Spleen (tissue), 11 donors: ENCODE data around the gene RGS19. TPM values are rescaled to one million over a fixed set of nuclear protein-coding genes. Genes with fewer than 3 reads are reported as not detected.

ENCODE experiments used
- DNase-seq: peaks from one replicate; pipeline ENCODE4 v3.0.0-alpha.2; 2020
- H3K27ac ChIP-seq, 8 donors: fragments of 200-600 bp; sonication (generic) in 7 of 8; 1 replicate in 4 of 8; 2 replicates in 4 of 8; pipeline versions ENCODE4 v1.5.0 to v1.8.0; 2016 to 2021; ENCODE audit warnings: inconsistent platforms in 4 of 8, mild to moderate bottlenecking in 4 of 8, moderate library complexity in 1 of 8
- H3K27me3 ChIP-seq, 7 donors: fragments of 200-600 bp; sonication (generic) in 6 of 7; replicated peaks in 1 of 7; 1 replicate in 4 of 7; 2 replicates in 3 of 7; pipeline versions ENCODE4 v1.5.0 to v1.8.0; 2016 to 2021; ENCODE audit warnings: inconsistent platforms in 3 of 7, mild to moderate bottlenecking in 1 of 7
- H3K36me3 ChIP-seq, 6 donors: fragments of 200-600 bp; sonication (generic) in 5 of 6; 1 replicate in 4 of 6; 2 replicates in 2 of 6; pipeline versions ENCODE4 v1.5.0 to v1.8.0; 2016 to 2021; ENCODE audit warnings: inconsistent platforms in 2 of 6
- H3K4me1 ChIP-seq, 6 donors: fragments of 200-600 bp; sonication (generic) in 5 of 6; 1 replicate in 3 of 6; 2 replicates in 3 of 6; pipeline versions ENCODE4 v1.5.0 to v1.8.0; 2016 to 2021; ENCODE audit warnings: inconsistent platforms in 3 of 6
- H3K4me3 ChIP-seq, 8 donors: fragments of 200-600 bp; sonication (generic) in 7 of 8; 1 replicate in 4 of 8; 2 replicates in 4 of 8; pipeline versions ENCODE4 v1.5.0 to v1.8.0; 2016 to 2021; ENCODE audit warnings: inconsistent platforms in 4 of 8, mild to moderate bottlenecking in 4 of 8, moderate library complexity in 2 of 8
- H3K9me3 ChIP-seq, 8 donors: fragments of 200-600 bp; sonication (generic) in 7 of 8; 1 replicate in 4 of 8; 2 replicates in 4 of 8; pipeline versions ENCODE4 v1.5.0 to v1.8.0; 2016 to 2021; ENCODE audit warnings: inconsistent platforms in 4 of 8
- POLR2A ChIP-seq, 3 donors: fragments of 450-650 bp; IDR thresholded peaks; one replicate each; pipeline ENCODE4 v1.5.1; 2017; ENCODE audit warnings: antibody characterized with exemption in 3 of 3, mild to moderate bottlenecking in 1 of 3
- POLR2AphosphoS5 ChIP-seq, 3 donors: sonication (generic); formaldehyde crosslinking; IDR thresholded peaks; one replicate each; pipeline ENCODE4 v1.5.1; 2017; ENCODE audit warnings: antibody characterized with exemption in 3 of 3
- WGBS, 5 donors: extraction: QIAGEN DNeasy Blood & Tissue Kit in 3 of 5; methylation state at CpG; one replicate each; pipeline versions ENCODE4 v1.1.5 to v1.1.7; 2013 to 2018; 5-methylcytosine and 5-hydroxymethylcytosine counted together
- intact Hi-C: fragments of 100-400 bp; cut with DNase I; formaldehyde crosslinking; loops from one replicate; pipeline ENCODE4 v1.15.0; 2023; ENCODE audit warnings: low total_unique reads
- polyA plus RNA-seq, 3 donors: library from polyadenylated mRNA; stranded (reverse); fragments of 200-250 nt; gene quantifications; one replicate each; pipeline ENCODE4 v1.2.1, GENCODE V29; 2013
- total RNA-seq, 7 donors: library from RNA; depleted of rRNA in 3 of 7; stranded (reverse); fragments of >200 nt in 3 of 7; fragmentation: NEBNext Ultra II Directional in 4 of 7; extraction: Animal tissue kit (Norgen Biotek cat#: 25700) in 4 of 7; gene quantifications; one replicate each; pipeline versions ENCODE4 v1.1.0 to v1.2.1, GENCODE V29; 2016 to 2021
- TF ChIP-seq, protein P1 (sequence below), 11 experiments: fragments of 200-600 bp in 7 of 11; fragments of 450-650 bp in 4 of 11; sonication (generic) in 4 of 11; IDR thresholded peaks in 8 of 11; conservative IDR thresholded peaks in 3 of 11; 1 replicate in 7 of 11; 2 replicates in 4 of 11; pipeline versions ENCODE4 v1.4.0 to v1.8.0; 2016 to 2021; ENCODE audit warnings: antibody characterized with exemption in 11 of 11, inconsistent platforms in 4 of 11, mild to moderate bottlenecking in 1 of 11
- donor health status: healthy with polysubstance abuse.
- donor health status: DM: no; HTN: no; CAD: no; lungs with moderate emphysema.
- donor health status: DM: no; HTN: no; CAD: no.
- donor health status: Bipolar disorder and iron deficiency.
- donor health status: healthy.
- donor health status: DM: no; HTN: no; CAD: no.
- donor health status: DM: yes; HTN: yes; CAD: no.

The RGS19 gene
- total and polyA plus RNA-seq, 10 donors, result 80.4 to 186 (median 102) TPM

DNA sequence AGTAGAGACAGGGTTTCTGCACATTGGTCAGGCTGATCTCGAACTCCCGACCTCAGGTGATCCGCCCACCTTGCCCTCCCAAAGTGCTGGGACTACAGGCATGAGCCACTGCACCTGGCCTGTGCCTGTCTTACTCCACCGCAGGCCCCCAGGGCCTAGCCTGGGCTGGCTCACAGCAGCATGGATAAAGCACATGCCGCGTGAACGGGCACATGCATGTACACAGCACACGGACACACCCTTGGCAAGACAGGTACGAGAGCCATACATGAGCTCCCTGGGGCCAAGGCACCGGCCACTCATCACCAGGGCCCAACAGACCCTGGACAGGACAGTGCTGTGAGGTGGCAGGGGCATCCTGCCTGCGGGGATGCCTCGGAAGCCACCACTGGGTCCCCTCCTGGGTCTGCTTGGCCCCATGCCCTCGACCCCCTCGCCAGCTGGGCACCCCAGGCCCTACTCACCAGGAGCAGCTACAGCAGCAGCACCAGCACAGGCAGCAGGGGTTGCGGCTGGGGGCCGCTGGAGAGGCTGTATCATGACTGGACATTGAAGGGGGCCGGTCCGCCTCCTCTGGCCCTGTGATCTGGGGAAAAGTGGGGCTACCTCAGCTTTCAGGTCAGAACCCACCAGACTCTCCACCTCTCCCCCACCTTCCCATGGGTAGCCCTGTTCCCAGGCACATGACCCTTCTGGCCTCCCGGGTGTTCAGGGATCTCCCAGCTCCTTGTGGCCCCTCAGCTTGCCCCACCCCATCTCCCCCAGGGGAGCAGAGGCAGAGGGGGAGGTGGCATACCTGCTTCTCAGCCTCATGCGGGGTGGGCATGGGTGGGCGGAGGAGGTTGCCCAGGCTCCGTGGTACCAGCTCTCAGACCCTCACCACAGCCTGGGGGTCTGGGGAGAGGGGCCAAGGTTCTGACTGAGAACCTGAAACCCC, 3.0 kb downstream of the RGS19 start:
- TF ChIP-seq, protein P1, sequence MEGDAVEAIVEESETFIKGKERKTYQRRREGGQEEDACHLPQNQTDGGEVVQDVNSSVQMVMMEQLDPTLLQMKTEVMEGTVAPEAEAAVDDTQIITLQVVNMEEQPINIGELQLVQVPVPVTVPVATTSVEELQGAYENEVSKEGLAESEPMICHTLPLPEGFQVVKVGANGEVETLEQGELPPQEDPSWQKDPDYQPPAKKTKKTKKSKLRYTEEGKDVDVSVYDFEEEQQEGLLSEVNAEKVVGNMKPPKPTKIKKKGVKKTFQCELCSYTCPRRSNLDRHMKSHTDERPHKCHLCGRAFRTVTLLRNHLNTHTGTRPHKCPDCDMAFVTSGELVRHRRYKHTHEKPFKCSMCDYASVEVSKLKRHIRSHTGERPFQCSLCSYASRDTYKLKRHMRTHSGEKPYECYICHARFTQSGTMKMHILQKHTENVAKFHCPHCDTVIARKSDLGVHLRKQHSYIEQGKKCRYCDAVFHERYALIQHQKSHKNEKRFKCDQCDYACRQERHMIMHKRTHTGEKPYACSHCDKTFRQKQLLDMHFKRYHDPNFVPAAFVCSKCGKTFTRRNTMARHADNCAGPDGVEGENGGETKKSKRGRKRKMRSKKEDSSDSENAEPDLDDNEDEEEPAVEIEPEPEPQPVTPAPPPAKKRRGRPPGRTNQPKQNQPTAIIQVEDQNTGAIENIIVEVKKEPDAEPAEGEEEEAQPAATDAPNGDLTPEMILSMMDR (IDR thresholded peaks at IDR 0.05 in 8 of 11, conservative IDR thresholded peaks at IDR 0.05 in 3 of 11), result no peak
- TF ChIP-seq POLR2A (IDR thresholded peaks at IDR 0.05), result no peak
- TF ChIP-seq POLR2AphosphoS5 (IDR thresholded peaks at IDR 0.05), result peak in 2 of 3 donors; percentile 45 to 61
- peaks cover 0 to 63% (median 48%) of the 10 kb centered on the region in 6 donors for H3K36me3 ChIP-seq
- peaks cover 18 to 94% (median 72%) of the 10 kb centered on the region in 6 donors for H3K4me1 ChIP-seq
- peak overlapping the region; percentile 30 to 97 (median 89) for H3K27ac ChIP-seq
- WGBS, 5 donors, result 72 to 84% (median 80%) methylated on average over 17 to 22 of the region's 22 CpGs
- no peaks in the 10 kb centered on the region for H3K9me3 ChIP-seq
- H3K27me3 ChIP-seq, result no peaks in the 10 kb centered on the region
- DNase-seq, result peak; percentile 87
- H3K4me3 ChIP-seq, result peak overlapping the region; percentile 62 to 96 (median 81)
- intact Hi-C loops, result no loop called here

GRCh38 chr20:64075556-64075955, 3.8 kb downstream of the RGS19 start:
- no peak for TF ChIP-seq POLR2A (IDR thresholded peaks at IDR 0.05)
- H3K27ac ChIP-seq, result peak overlapping the region in 3 of 8 donors; percentile 65 to 95 (median 93)
- 84 to 91% (median 90%) methylated on average over 12 of the region's 12 CpGs for WGBS, 5 donors

DNA sequence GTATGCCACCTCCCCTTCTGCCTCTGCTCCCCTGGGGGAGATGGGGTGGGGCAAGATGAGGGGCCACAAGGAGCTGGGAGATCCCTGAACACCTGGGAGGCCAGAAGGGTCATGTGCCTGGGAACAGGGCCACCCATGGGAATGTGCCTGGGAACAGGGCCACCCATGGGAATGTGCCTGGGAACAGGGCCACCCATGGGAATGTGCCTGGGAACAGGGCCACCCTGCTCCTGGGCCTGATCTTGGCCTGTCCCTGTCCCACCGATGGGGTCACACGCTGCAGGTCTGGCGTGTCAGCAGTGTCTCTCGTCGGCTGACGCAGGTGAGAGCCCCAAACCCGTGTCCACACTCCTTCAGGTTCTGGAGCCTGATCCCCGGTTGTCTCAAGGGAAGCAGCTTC, 4.4 kb downstream of the RGS19 start:
- peaks cover 18 to 94% (median 70%) of the 10 kb centered on the region in 6 donors for H3K4me1 ChIP-seq
- TF ChIP-seq POLR2A (IDR thresholded peaks at IDR 0.05), result no peak
- TF ChIP-seq POLR2AphosphoS5 (IDR thresholded peaks at IDR 0.05), result peak in 2 of 3 donors; percentile 6 to 10
- TF ChIP-seq, protein P1 (IDR thresholded peaks at IDR 0.05 in 8 of 11, conservative IDR thresholded peaks at IDR 0.05 in 3 of 11), result no peak
- H3K27me3 ChIP-seq, result no peaks in the 10 kb centered on the region
- intact Hi-C loops, result no loop called here
- H3K36me3 ChIP-seq, result peaks cover 0 to 68% (median 48%) of the 10 kb centered on the region in 6 donors
- H3K27ac ChIP-seq, result peak overlapping the region in 3 of 8 donors; percentile 65 to 95 (median 93)
- WGBS, 5 donors, result 87 to 92% (median 92%) methylated on average over 8 of the region's 8 CpGs; no CpG with 5 or more reads in 1 of the 5 donors
- H3K4me3 ChIP-seq, result no peak overlapping the region
- DNase-seq, result no peak
- no peaks in the 10 kb centered on the region for H3K9me3 ChIP-seq

More at GRCh38 chr20:64075556-64075955, 3.8 kb downstream of the RGS19 start:
- DNase-seq, result no peak
- no peak overlapping the region for H3K4me3 ChIP-seq
- H3K4me1 ChIP-seq, result peaks cover 18 to 94% (median 69%) of the 10 kb centered on the region in 6 donors
- no peaks in the 10 kb centered on the region for H3K27me3 ChIP-seq
- intact Hi-C loops, result no loop called here
- no peaks in the 10 kb centered on the region for H3K9me3 ChIP-seq
- H3K36me3 ChIP-seq, result peaks cover 0 to 64% (median 48%) of the 10 kb centered on the region in 6 donors

- intact Hi-C loops, result no loop called here
- H3K4me1 ChIP-seq, result peaks cover 18 to 100% (median 77%) of the 10 kb centered on the region in 6 donors
- H3K27me3 ChIP-seq, result no peaks in the 10 kb centered on the region
- 77 to 87% (median 85%) methylated on average over 19 to 28 of the region's 28 CpGs for WGBS, 5 donors
- H3K27ac ChIP-seq, result peak overlapping the region in 4 of 8 donors; percentile 10 to 93 (median 42)
- DNase-seq, result no peak
- H3K36me3 ChIP-seq, result peaks cover 0 to 68% (median 48%) of the 10 kb centered on the region in 6 donors
- TF ChIP-seq POLR2A (IDR thresholded peaks at IDR 0.05), result no peak
- peak in 2 of 3 donors; percentile 43 to 74 for TF ChIP-seq POLR2AphosphoS5 (IDR thresholded peaks at IDR 0.05)
- no peaks in the 10 kb centered on the region for H3K9me3 ChIP-seq
- H3K4me3 ChIP-seq, result no peak overlapping the region
Observed at GRCh38 chr20:64074184-64074789, 5.0 kb downstream of the RGS19 start.
